GM12873 (cell line): ENCODE data around the gene TMEM245.

ENCODE experiments used
- CTCF ChIP-seq: IDR thresholded peaks from 2 replicates; pipeline ENCODE4 v1.5.1; 2012; ENCODE audit warnings: low read depth, mild to moderate bottlenecking, moderate library complexity, low read length, control low read depth; ENCODE audit not compliant: insufficient read depth; ENCODE audit errors: missing control alignments

Gene TMEM245

GRCh38 chr9:109020581-109021511 is 98.9 kb downstream of the TMEM245 start:
- no peak for TF ChIP-seq CTCF

- TF ChIP-seq CTCF, result no peak
These were observed 99.6 kb downstream of the TMEM245 start for GRCh38 chr9:109020113-109020512.

- no peak for TF ChIP-seq CTCF
These were observed 100.3 kb downstream of the TMEM245 start for GRCh38 chr9:109019420-109019819.

- TF ChIP-seq CTCF, result no peak
These were observed 102.3 kb downstream of the TMEM245 start for GRCh38 chr9:109017493-109017892.

GRCh38 chr9:109017061-109017460 is 102.7 kb downstream of the TMEM245 start:
- TF ChIP-seq CTCF, result no peak

- no peak for TF ChIP-seq CTCF
These were observed 103.6 kb downstream of the TMEM245 start for GRCh38 chr9:109016132-109016531.

GRCh38 chr9:109014608-109015280 is 105.0 kb downstream of the TMEM245 start:
- TF ChIP-seq CTCF, result no peak
